Keratinocyte (primary cell): Measurements from ENCODE around the gene SH3PXD2A. TPM values are rescaled to one million over a fixed set of nuclear protein-coding genes. Genes with fewer than 3 reads are reported as not detected.

Source experiments
- DNase-seq: peaks from one replicate; pipeline ENCODE4 v3.0.0-alpha.2; 2011; ENCODE audit warnings: low read depth, missing footprints, low spot score
- FAIRE-seq: peaks from 2 replicates; lab custom pipeline; 2011; peaks lifted over from hg19 to GRCh38; lab: Jason Lieb, UNC
- H2AFZ ChIP-seq: 2 replicates; pipeline ENCODE4 v1.6.0; 2012; ENCODE audit warnings: low read length, control low read depth, inconsistent platforms; ENCODE audit not compliant: control insufficient read depth
- H3K27ac ChIP-seq: 2 replicates; pipeline ENCODE4 v1.5.1; 2011; ENCODE audit warnings: low read length; ENCODE audit not compliant: control insufficient read depth, insufficient read depth
- H3K27me3 ChIP-seq: 3 replicates; pipeline ENCODE4 v1.6.0; 2011; ENCODE audit warnings: low read length; ENCODE audit not compliant: control insufficient read depth, insufficient read depth; ENCODE audit errors: extremely low read depth
- H3K36me3 ChIP-seq, 2 experiments: 2 replicates in 1 of 2; 3 replicates in 1 of 2; pipeline ENCODE4 v1.5.1; 2011; ENCODE audit warnings: low read length in 2 of 2, mild to moderate bottlenecking in 1 of 2; ENCODE audit not compliant: control insufficient read depth in 2 of 2, insufficient read depth in 2 of 2; ENCODE audit errors: extremely low read depth in 1 of 2
- H3K4me1 ChIP-seq: 3 replicates; pipeline ENCODE4 v1.5.1; 2011; ENCODE audit warnings: low read length; ENCODE audit not compliant: control insufficient read depth, insufficient read depth; ENCODE audit errors: extremely low read depth
- H3K4me2 ChIP-seq: 3 replicates; pipeline ENCODE4 v1.6.0; 2011; ENCODE audit warnings: low read depth, low read length; ENCODE audit not compliant: control insufficient read depth, insufficient read depth; ENCODE audit errors: extremely low read depth
- H3K4me3 ChIP-seq, 3 experiments: fragments of 200-600 bp in 1 of 3; sonication (generic) in 1 of 3; 2 replicates in 2 of 3; 3 replicates in 1 of 3; pipeline ENCODE4 v1.5.1; 2011 to 2016; ENCODE audit warnings: low read length in 3 of 3, mild to moderate bottlenecking in 3 of 3, control low read depth in 2 of 3, inconsistent platforms in 1 of 3, low read depth in 1 of 3, mixed read lengths in 1 of 3, mixed run types in 1 of 3, moderate library complexity in 1 of 3; ENCODE audit not compliant: control insufficient read depth in 2 of 3, insufficient read depth in 2 of 3; ENCODE audit errors: extremely low read depth in 1 of 3
- H3K79me2 ChIP-seq: 2 replicates; pipeline ENCODE4 v1.6.0; 2012; ENCODE audit warnings: low read length; ENCODE audit not compliant: control insufficient read depth, insufficient read depth
- H3K9ac ChIP-seq: 3 replicates; pipeline ENCODE4 v1.6.0; 2011; ENCODE audit warnings: low read length; ENCODE audit not compliant: control insufficient read depth, insufficient read depth; ENCODE audit errors: extremely low read depth
- H3K9me1 ChIP-seq: 3 replicates; pipeline ENCODE4 v1.6.0; 2011; ENCODE audit warnings: low read length; ENCODE audit not compliant: control insufficient read depth, insufficient read depth; ENCODE audit errors: extremely low read depth
- H3K9me3 ChIP-seq: 2 replicates; pipeline ENCODE4 v1.5.1; 2012; ENCODE audit warnings: low read depth, low read length; ENCODE audit not compliant: control insufficient read depth
- H4K20me1 ChIP-seq: 3 replicates; pipeline ENCODE4 v1.6.0; 2011; ENCODE audit warnings: low read length; ENCODE audit not compliant: control insufficient read depth, insufficient read depth; ENCODE audit errors: extremely low read depth
- EZH2 ChIP-seq: IDR thresholded peaks from one replicate; pipeline ENCODE4 v1.6.1; 2012; ENCODE audit warnings: inconsistent platforms, mild to moderate bottlenecking, low read length, moderate library complexity
- dilution Hi-C: fragments of 300-500 bp; cut with MboI; formaldehyde crosslinking; loops from one replicate; pipeline ENCODE4 v1.7.0; 2020; ENCODE audit warnings: low sequenced_read_pairs; ENCODE audit not compliant: extremely low pct_ligation_motif_present
- polyA plus RNA-seq, 5 experiments: library from polyadenylated mRNA; depleted of rRNA in 3 of 5; stranded (reverse) in 3 of 5; stranded (forward) in 1 of 5; unstranded in 1 of 5; fragments of >200 nt; gene quantifications; 1 replicate in 1 of 5; 2 replicates in 3 of 5; 3 replicates in 1 of 5; pipeline versions ENCODE4 v1.2.1 to v1.2.3, GENCODE V29; 2011 to 2012; ENCODE audit warnings: missing spikeins in 2 of 5, low read depth in 1 of 5, low replicate concordance in 1 of 5
- TF ChIP-seq, protein P1 (sequence below), 3 experiments: IDR thresholded peaks in 1 of 3; conservative IDR thresholded peaks in 1 of 3; optimal IDR thresholded peaks in 1 of 3; 2 replicates in 2 of 3; 3 replicates in 1 of 3; pipeline versions ENCODE3 to v1.5.1; 2011; ENCODE audit warnings: low read length in 3 of 3, mild to moderate bottlenecking in 3 of 3, moderate library complexity in 2 of 3, control low read depth in 1 of 3, inconsistent platforms in 1 of 3; ENCODE audit not compliant: insufficient read depth in 2 of 3; ENCODE audit errors: extremely low read depth in 1 of 3

The SH3PXD2A gene
- polyA plus RNA-seq, 1 donor (not counting 4 experiments of a cell fraction or from before 2014, with no cell fraction given): 33.9 TPM

DNA sequence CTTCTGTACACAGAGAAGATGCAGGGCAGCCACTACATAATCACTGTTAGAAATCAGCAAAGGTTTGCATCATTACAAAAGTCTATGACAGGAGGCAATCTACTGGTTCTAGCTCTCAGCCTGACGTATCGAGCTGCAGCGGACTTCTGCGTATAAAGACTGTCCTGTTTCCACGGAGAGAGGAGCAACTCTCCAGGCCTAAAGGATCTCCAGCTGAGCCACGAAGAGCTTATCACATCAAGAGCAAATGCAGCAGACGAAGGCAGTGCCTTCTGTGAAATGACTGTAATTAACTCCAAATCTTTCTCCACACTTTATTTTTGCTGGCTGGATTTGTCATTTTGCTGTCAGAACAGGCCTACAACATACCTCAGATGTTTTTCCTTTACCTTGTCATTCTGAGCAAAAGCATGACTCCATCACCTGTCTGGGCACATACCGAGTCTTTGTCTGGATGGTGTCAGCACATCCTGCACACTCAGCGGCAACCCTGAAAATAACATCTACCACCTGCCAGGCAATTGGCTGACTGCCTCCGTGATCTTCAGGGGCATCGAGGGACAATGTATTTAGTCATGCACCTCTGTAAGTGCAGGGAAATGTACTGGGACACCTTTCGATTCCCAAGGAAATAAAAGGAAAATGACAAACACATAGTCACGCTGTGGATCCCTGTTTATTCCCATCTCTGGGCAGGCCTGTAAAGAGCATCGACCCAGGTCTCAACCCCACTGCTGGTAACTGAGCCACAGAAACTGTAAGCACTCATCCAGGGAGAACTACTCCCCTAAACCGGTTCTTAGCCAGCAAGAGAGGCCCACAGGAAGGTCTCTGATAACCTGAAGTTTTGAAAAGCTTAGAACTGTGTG, 26.3 kb upstream of the SH3PXD2A start:
- peak; percentile 95 for DNase-seq
- Histone ChIP-seq H3K79me2 (no peaks in the 10 kb centered on the region), H3K9me1 (no peaks in the 10 kb centered on the region), H3K27ac (peak overlapping the region; percentile 97), H3K4me2 (peak overlapping the region; percentile 69), H3K4me1 (peaks cover 70% of the 10 kb centered on the region), H3K4me3 (peak overlapping the region in 1 of 3 experiments; percentile 23), H4K20me1 (no peaks in the 10 kb centered on the region), H3K27me3 (no peaks in the 10 kb centered on the region), H3K9ac (peak overlapping the region; percentile 75), H3K36me3 (peaks cover 2 to 8% of the 10 kb centered on the region in 2 experiments), H2AFZ (no peak overlapping the region), H3K9me3 (no peaks in the 10 kb centered on the region)
- TF ChIP-seq, protein P1, sequence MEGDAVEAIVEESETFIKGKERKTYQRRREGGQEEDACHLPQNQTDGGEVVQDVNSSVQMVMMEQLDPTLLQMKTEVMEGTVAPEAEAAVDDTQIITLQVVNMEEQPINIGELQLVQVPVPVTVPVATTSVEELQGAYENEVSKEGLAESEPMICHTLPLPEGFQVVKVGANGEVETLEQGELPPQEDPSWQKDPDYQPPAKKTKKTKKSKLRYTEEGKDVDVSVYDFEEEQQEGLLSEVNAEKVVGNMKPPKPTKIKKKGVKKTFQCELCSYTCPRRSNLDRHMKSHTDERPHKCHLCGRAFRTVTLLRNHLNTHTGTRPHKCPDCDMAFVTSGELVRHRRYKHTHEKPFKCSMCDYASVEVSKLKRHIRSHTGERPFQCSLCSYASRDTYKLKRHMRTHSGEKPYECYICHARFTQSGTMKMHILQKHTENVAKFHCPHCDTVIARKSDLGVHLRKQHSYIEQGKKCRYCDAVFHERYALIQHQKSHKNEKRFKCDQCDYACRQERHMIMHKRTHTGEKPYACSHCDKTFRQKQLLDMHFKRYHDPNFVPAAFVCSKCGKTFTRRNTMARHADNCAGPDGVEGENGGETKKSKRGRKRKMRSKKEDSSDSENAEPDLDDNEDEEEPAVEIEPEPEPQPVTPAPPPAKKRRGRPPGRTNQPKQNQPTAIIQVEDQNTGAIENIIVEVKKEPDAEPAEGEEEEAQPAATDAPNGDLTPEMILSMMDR (optimal IDR thresholded peaks at IDR 0.05 in 1 of 3, IDR thresholded peaks at IDR 0.05 in 1 of 3, conservative IDR thresholded peaks at IDR 0.05 in 1 of 3; ENCODE audit: extremely low read depth in 1 of 3, insufficient read depth in 2 of 3, low read length in 3 of 3): no peak
- TF ChIP-seq EZH2: no peak
- peak; percentile 99 for FAIRE-seq
- dilution Hi-C loops: no loop called here

DNA sequence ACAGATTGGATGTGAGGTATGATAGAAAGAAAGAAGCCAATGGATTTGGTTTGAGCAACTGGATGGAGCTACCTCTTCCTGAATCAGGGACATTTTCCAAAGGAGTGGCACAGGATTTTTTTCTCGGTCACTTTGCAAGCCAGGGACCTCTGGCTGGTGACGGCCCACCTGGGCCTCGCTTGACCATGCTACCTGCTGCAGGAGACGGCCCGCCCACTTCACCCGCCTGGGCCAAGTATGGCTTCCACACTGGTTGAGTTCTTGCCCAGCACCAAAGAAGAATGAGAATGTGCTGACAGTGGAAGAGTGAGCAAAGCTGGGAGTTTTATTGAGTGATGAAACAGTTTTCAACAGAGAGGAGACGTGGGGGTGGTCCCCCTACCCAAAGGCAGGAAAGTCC, 24.5 kb upstream of the SH3PXD2A start:
- Histone ChIP-seq H3K9me3 (no peaks in the 10 kb centered on the region), H3K27ac (peak overlapping the region; percentile 97), H3K27me3 (no peaks in the 10 kb centered on the region), H3K79me2 (no peaks in the 10 kb centered on the region), H3K36me3 (peaks cover 2 to 8% of the 10 kb centered on the region in 2 experiments), H3K9ac (peak overlapping the region; percentile 71), H2AFZ (no peak overlapping the region), H3K4me3 (no peak overlapping the region), H3K4me2 (peak overlapping the region; percentile 29), H3K9me1 (no peaks in the 10 kb centered on the region), H4K20me1 (no peaks in the 10 kb centered on the region), H3K4me1 (peaks cover 67% of the 10 kb centered on the region)
- DNase-seq (no peak), FAIRE-seq (no peak)
- TF ChIP-seq, protein P1 (optimal IDR thresholded peaks at IDR 0.05 in 1 of 3, IDR thresholded peaks at IDR 0.05 in 1 of 3, conservative IDR thresholded peaks at IDR 0.05 in 1 of 3; ENCODE audit: extremely low read depth in 1 of 3, insufficient read depth in 2 of 3, low read length in 3 of 3): no peak
- no peak for TF ChIP-seq EZH2
- dilution Hi-C loops: no loop called here
